HG02981 (cell line): ENCODE results near the gene CCBE1.
"Not testable (repeated sequence)": the region's sequence is repeated elsewhere in the genome, so short reads cannot be mapped to it uniquely, and the experiment has no call there.

Experiments used
- ATAC-seq: cut with Tn5 transposase; IDR thresholded peaks from one replicate; pipeline ENCODE4 v1.9.1; 2021; ENCODE audit warnings: mild to moderate bottlenecking, moderate library complexity; ENCODE audit not compliant: unreplicated experiment

CCBE1 gene

GRCh38 chr18:59659508-59660170, 37.6 kb downstream of the CCBE1 start:
- ATAC-seq, result no peak

GRCh38 chr18:59658941-59659340, 38.3 kb downstream of the CCBE1 start:
- no peak for ATAC-seq

- no peak for ATAC-seq
Observed at GRCh38 chr18:59657012-59657411, 40.2 kb downstream of the CCBE1 start.

GRCh38 chr18:59656373-59656887, 40.8 kb downstream of the CCBE1 start:
- no peak for ATAC-seq

GRCh38 chr18:59655676-59656075, 41.5 kb downstream of the CCBE1 start:
- ATAC-seq, result no peak

GRCh38 chr18:59651071-59651470, 46.2 kb downstream of the CCBE1 start:
- no peak for ATAC-seq

GRCh38 chr18:59650266-59650820, 46.9 kb downstream of the CCBE1 start:
- ATAC-seq, result no peak

GRCh38 chr18:59649591-59649990, 47.6 kb downstream of the CCBE1 start:
- ATAC-seq, result no peak

GRCh38 chr18:59648469-59648868, 48.8 kb downstream of the CCBE1 start:
- not testable (repeated sequence) for ATAC-seq

GRCh38 chr18:59646963-59647307, 50.3 kb downstream of the CCBE1 start:
- ATAC-seq, result no peak

- no peak for ATAC-seq
Observed at GRCh38 chr18:59646228-59646962, 50.8 kb downstream of the CCBE1 start.

GRCh38 chr18:59643740-59644139, 53.5 kb downstream of the CCBE1 start:
- ATAC-seq, result no peak

- no peak for ATAC-seq
Observed at GRCh38 chr18:59640721-59641120, 56.5 kb downstream of the CCBE1 start.

GRCh38 chr18:59639821-59640220, 57.4 kb downstream of the CCBE1 start:
- no peak for ATAC-seq

GRCh38 chr18:59639136-59639535, 58.1 kb downstream of the CCBE1 start:
- ATAC-seq, result no peak

- no peak for ATAC-seq
Observed at GRCh38 chr18:59633961-59634485, 63.2 kb downstream of the CCBE1 start.

GRCh38 chr18:59633317-59633716, 63.9 kb downstream of the CCBE1 start:
- no peak for ATAC-seq

GRCh38 chr18:59631583-59632181, 65.5 kb downstream of the CCBE1 start:
- ATAC-seq, result no peak

- ATAC-seq, result no peak
Observed at GRCh38 chr18:59629894-59630293, 67.3 kb downstream of the CCBE1 start.

GRCh38 chr18:59628995-59629394, 68.2 kb downstream of the CCBE1 start:
- no peak for ATAC-seq

- ATAC-seq, result no peak
Observed at GRCh38 chr18:59627414-59627813, 69.8 kb downstream of the CCBE1 start.
